HCT116 (cell line): ENCODE data around the gene TSC22D1. TPM values are rescaled to one million over a fixed set of nuclear protein-coding genes. Genes with fewer than 3 reads are reported as not detected.

Experiments used
- ATAC-seq: fragments of 200-7000 bp; cut with Tn5 transposase; 2 replicates; pipeline ENCODE4 v1.9.1; 2020; ENCODE audit warnings: mild to moderate bottlenecking, moderate library complexity
- BruUV-seq: library from RNA; stranded (reverse); fragments of 400-500 nt; replicated peaks from 2 replicates; lab custom pipeline; 2021; lab: Mats Ljungman, UMichigan
- CTCF ChIA-PET: fragments of 300-600 bp; sonication (Branson Sonifier 250); formaldehyde crosslinking; loops from one replicate; lab custom pipeline; 2021; ENCODE audit warnings: antibody characterized with exemption; lab: Charles Lee
- POLR2A ChIA-PET: fragments of 300-600, 350-600 bp; sonication (Branson Sonifier 250); formaldehyde crosslinking; loops from one replicate; lab custom pipeline; 2021; ENCODE audit warnings: antibody characterized with exemption; lab: Charles Lee
- RAD21 ChIA-PET, 2 experiments: fragments of 300-600 bp; sonication (Branson Sonifier 250); formaldehyde crosslinking; loops; one replicate each; lab custom pipeline; 2023; ENCODE audit warnings: low total read pairs in 2 of 2; ENCODE audit not compliant: uncharacterized antibody in 2 of 2, unreplicated experiment in 2 of 2, low non-redundant PET in 1 of 2; lab: Charles Lee
- DNase-seq: peaks from one replicate; pipeline ENCODE4 v3.0.0-alpha.2; 2010; ENCODE audit warnings: low read depth, low spot score
- H2AFZ ChIP-seq: fragments of 200-600 bp; shearing (Covaris generic), sonication (generic); 2 replicates; pipeline ENCODE4 v1.6.1; 2017; ENCODE audit warnings: low read depth, mixed run types, mixed read lengths, antibody characterized with exemption, low read length; ENCODE audit not compliant: poor library complexity, severe bottlenecking
- H3K27ac ChIP-seq: 2 replicates; pipeline ENCODE4 v1.5.1; 2012; ENCODE audit warnings: low read depth, low read length
- H3K27me3 ChIP-seq: fragments of 200-600 bp; sonication (generic); 2 replicates; pipeline ENCODE4 v1.6.1; 2016; ENCODE audit warnings: mixed run types, low read length, mixed read lengths; ENCODE audit not compliant: insufficient read depth
- H3K36me3 ChIP-seq, 2 experiments: fragments of 200-500 bp in 1 of 2; fragments of 200-600 bp in 1 of 2; sonication (Bioruptor generic) in 1 of 2; sonication (generic) in 1 of 2; 2 replicates each; pipeline versions ENCODE4 v1.5.1 to v1.6.1; 2014 to 2016; ENCODE audit warnings: low read length in 2 of 2, inconsistent platforms in 1 of 2, mixed read lengths in 1 of 2, mixed run types in 1 of 2; ENCODE audit not compliant: insufficient read depth in 2 of 2, control insufficient read depth in 1 of 2
- H3K4me1 ChIP-seq, 2 experiments: fragments of 200-600 bp in 1 of 2; sonication (generic) in 1 of 2; 2 replicates each; pipeline versions ENCODE4 v1.5.1 to v1.6.1; 2012 to 2017; ENCODE audit warnings: low read length in 2 of 2, inconsistent platforms in 1 of 2, mild to moderate bottlenecking in 1 of 2, mixed read lengths in 1 of 2, mixed run types in 1 of 2, moderate library complexity in 1 of 2; ENCODE audit not compliant: insufficient read depth in 2 of 2, control insufficient read depth in 1 of 2
- H3K4me2 ChIP-seq: fragments of 200-600 bp; sonication (generic); 2 replicates; pipeline ENCODE4 v1.6.1; 2017; ENCODE audit warnings: mixed run types, low read length, mixed read lengths
- H3K4me3 ChIP-seq, 2 experiments: fragments of 200-600 bp in 1 of 2; sonication (generic) in 1 of 2; replicated peaks in 1 of 2; 2 replicates each; pipeline ENCODE4 v1.5.1; 2011 to 2016; ENCODE audit warnings: low read length in 2 of 2, control low read depth in 1 of 2, low read depth in 1 of 2, mild to moderate bottlenecking in 1 of 2, mixed read lengths in 1 of 2, mixed run types in 1 of 2
- H3K79me2 ChIP-seq: fragments of 200-600 bp; sonication (generic); 2 replicates; pipeline ENCODE4 v1.6.1; 2017; ENCODE audit warnings: mild to moderate bottlenecking, mixed run types, low read length, moderate library complexity, mixed read lengths; ENCODE audit not compliant: insufficient read depth
- H3K9ac ChIP-seq: fragments of 200-600 bp; sonication (generic); 2 replicates; pipeline ENCODE4 v1.6.1; 2016; ENCODE audit warnings: low read length, mixed read lengths
- H3K9me2 ChIP-seq: fragments of 200-600 bp; sonication (generic), shearing (Covaris generic); 2 replicates; pipeline ENCODE4 v1.6.1; 2017; ENCODE audit warnings: mixed run types, mild to moderate bottlenecking, moderate library complexity; ENCODE audit not compliant: insufficient read depth
- H3K9me3 ChIP-seq, 2 experiments: fragments of 200-500 bp in 1 of 2; fragments of 200-600 bp in 1 of 2; sonication (Bioruptor generic) in 1 of 2; sonication (generic) in 1 of 2; 2 replicates each; pipeline ENCODE4 v1.6.1; 2014 to 2017; ENCODE audit warnings: low read length in 2 of 2, mixed read lengths in 2 of 2, inconsistent platforms in 1 of 2, low read depth in 1 of 2, mild to moderate bottlenecking in 1 of 2, mixed run types in 1 of 2, moderate library complexity in 1 of 2; ENCODE audit not compliant: control insufficient read depth in 1 of 2, insufficient read depth in 1 of 2
- H4K20me1 ChIP-seq: fragments of 200-600 bp; sonication (generic), shearing (Covaris generic); 2 replicates; pipeline ENCODE4 v1.6.1; 2017; ENCODE audit warnings: mixed run types, mild to moderate bottlenecking, moderate library complexity; ENCODE audit not compliant: insufficient read depth
- FOSL1 ChIP-seq: IDR thresholded peaks from 2 replicates; pipeline ENCODE4 v1.6.1; 2012; ENCODE audit warnings: low read depth
- POLR2AphosphoS5 ChIP-seq: IDR thresholded peaks from 2 replicates; pipeline ENCODE4 v1.6.1; 2011; ENCODE audit warnings: mild to moderate bottlenecking, low read depth, low read length, moderate library complexity
- REST ChIP-seq: IDR thresholded peaks from 2 replicates; pipeline ENCODE4 v1.6.1; 2012; ENCODE audit warnings: low read depth
- TCF7L2 ChIP-seq: IDR thresholded peaks from 2 replicates; pipeline ENCODE4 v1.7.0; 2011; ENCODE audit warnings: borderline replicate concordance, inconsistent platforms; ENCODE audit not compliant: insufficient read depth, insufficient read length; ENCODE audit errors: extremely low read depth
- ZFX ChIP-seq: fragments of 450-650 bp; IDR thresholded peaks from 2 replicates; pipeline ENCODE4 v1.6.1; 2017
- intact Hi-C: fragments of 100-400 bp; cut with micrococcal nuclease; formaldehyde crosslinking; loops from 2 replicates; pipeline ENCODE4 v1.10.0; 2022
- total RNA-seq: library from RNA; stranded (reverse); gene quantifications from one replicate; pipeline ENCODE4 v1.2.1, GENCODE V29; 2021; ENCODE audit not compliant: unreplicated experiment

Gene TSC22D1
- total RNA-seq, 1 experiment from 2014 or later: 268 TPM

DNA sequence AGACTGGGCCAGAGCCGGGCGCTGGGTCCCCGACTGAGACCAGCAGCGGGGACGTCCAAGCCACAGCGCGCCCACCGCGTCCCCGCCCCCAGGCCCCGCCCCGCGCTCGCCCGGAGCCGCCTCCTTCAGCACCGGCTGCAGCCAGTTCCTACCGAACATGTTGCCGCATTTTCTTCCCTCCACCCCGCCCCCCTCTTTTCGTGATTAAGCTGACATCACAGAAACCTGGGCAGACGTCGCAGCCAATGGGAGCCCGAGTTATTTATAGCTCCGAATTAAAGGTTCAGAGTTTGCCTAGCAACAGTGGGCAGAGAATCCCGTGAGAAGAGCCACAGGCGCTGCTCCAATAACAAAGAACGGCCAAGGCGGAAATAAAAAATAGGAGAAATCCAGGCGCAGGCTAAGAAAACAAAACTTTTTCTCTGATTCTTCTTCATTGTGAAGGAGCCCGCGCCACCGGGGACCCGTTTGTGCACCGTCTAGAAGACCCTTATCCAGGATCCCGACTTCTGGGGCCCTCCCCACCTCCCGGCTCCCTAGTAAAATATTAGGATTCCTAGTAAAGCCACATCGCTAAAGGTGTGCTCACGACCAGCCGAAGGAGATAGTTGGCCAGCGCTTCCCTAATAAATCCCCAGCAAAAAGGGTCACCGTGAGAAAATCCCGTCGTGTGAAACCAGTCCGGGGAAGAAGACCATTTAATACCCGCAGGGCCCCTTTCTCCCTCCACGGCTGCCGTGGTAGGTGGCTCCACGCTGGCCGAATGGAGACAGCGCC is 140.8 kb downstream of the TSC22D1 start (continued):
- TF ChIP-seq REST (no peak), ZFX (no peak), FOSL1 (no peak), TCF7L2 (peak; percentile 35), POLR2AphosphoS5 (peak; percentile 69)
- TF ChIP-seq, all 23 proteins: peak for 4

DNA sequence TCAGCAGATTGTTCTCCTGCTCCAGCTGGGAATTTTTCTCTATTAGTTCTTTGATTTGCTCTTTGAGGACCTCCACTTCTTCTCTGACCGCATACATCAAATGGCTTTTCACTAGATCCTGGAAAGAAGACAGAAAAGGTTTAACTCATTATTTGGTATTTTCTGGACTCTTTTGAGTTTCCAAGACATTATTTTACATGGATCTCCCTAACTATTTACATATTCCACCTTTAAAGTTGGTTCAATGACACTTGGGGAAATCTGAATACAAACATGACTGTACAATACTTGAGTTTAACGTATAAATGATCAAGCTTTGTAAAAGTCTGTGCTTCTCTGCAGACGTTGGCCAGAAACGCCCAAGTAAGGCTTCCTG is 141.4 kb downstream of the TSC22D1 start:
- Histone ChIP-seq H3K4me3 (peak overlapping the region; percentile 90 to 94), H3K36me3 (peaks cover 13 to 21% of the 10 kb centered on the region in 2 experiments; a peak in 3 of 4 replicates), H4K20me1 (peaks cover 6% of the 10 kb centered on the region; the same call in 1 of the 2 replicates), H3K27me3 (no peaks in the 10 kb centered on the region), H3K27ac (peak overlapping the region; percentile 91), H3K79me2 (peaks cover 29% of the 10 kb centered on the region), H3K9me3 (no peaks in the 10 kb centered on the region), H3K9me2 (no peaks in the 10 kb centered on the region), H3K4me2 (peak overlapping the region; percentile 93), H2AFZ (no peak overlapping the region), H3K4me1 (peaks cover 27 to 61% of the 10 kb centered on the region in 2 experiments), H3K9ac (peak overlapping the region; percentile 90)
- TF ChIP-seq ZFX (no peak), TCF7L2 (peak; percentile 1), FOSL1 (no peak)
- CTCF ChIA-PET: interaction anchor here (0.9 to 1.3 kb wide), 4 partner anchors 70 to 243 kb away, joined by 3 to 8 read pairs (median 4); no protein-coding TSS in a partner anchor
- POLR2A ChIA-PET: interaction anchor here (0.7 to 7.6 kb wide), 28 partner anchors 10 to 539 kb away, joined by 3 to 172 read pairs (median 5); no protein-coding TSS in a partner anchor
- BruUV-seq: no TSS peak
- intact Hi-C loops: loop anchor here (1.0 to 5.0 kb wide), 3 partner anchors 38 to 292 kb away; no protein-coding TSS in a partner anchor
- RAD21 ChIA-PET: interaction anchor here (0.7 to 2.0 kb wide), 5 partner anchors 14 to 191 kb away, joined by 4 to 8 read pairs (median 6); no protein-coding TSS in a partner anchor
- ATAC-seq (no peak), DNase-seq (no peak)
